NCI-H446 (cell line): ENCODE data around the gene SMIM5.
"Not testable (repeated sequence)": the region's sequence is repeated elsewhere in the genome, so short reads cannot be mapped to it uniquely, and the experiment has no call there.

Experiments used
- DNase-seq, 2 experiments: peaks; one replicate each; lab custom pipeline; 2025; lab: John Stamatoyannopoulos, UW

Gene SMIM5

GRCh38 chr17:75625813-75626486 lies 7.3 kb upstream of the SMIM5 start:
- DNase-seq, result no peak

GRCh38 chr17:75626496-75627038 lies 6.7 kb upstream of the SMIM5 start:
- no peak for DNase-seq

- DNase-seq, result no peak
Observed at GRCh38 chr17:75627094-75627493, 6.1 kb upstream of the SMIM5 start.

- no peak for DNase-seq
Observed at GRCh38 chr17:75628425-75628824, 4.8 kb upstream of the SMIM5 start.

- no peak for DNase-seq
Observed at GRCh38 chr17:75629157-75629556, 4.1 kb upstream of the SMIM5 start.

- DNase-seq, result no peak
Observed at GRCh38 chr17:75630071-75630917, 2.9 kb upstream of the SMIM5 start.

GRCh38 chr17:75631353-75631752 lies 1.9 kb upstream of the SMIM5 start:
- DNase-seq, result no peak

GRCh38 chr17:75632428-75632827 lies 806 bp upstream of the SMIM5 start:
- DNase-seq, result no peak

GRCh38 chr17:75633486-75634375 lies 497 bp downstream of the SMIM5 start:
- peak; percentile 65 to 84 for DNase-seq

GRCh38 chr17:75634376-75634740 lies 1.1 kb downstream of the SMIM5 start:
- DNase-seq, result no peak

GRCh38 chr17:75634754-75635609 lies 1.7 kb downstream of the SMIM5 start:
- DNase-seq, result no peak

- no peak for DNase-seq
Observed at GRCh38 chr17:75635610-75636202, 2.5 kb downstream of the SMIM5 start.

- no peak for DNase-seq
Observed at GRCh38 chr17:75636381-75637142, 3.3 kb downstream of the SMIM5 start.

- DNase-seq, result no peak
Observed at GRCh38 chr17:75637143-75637538, 3.9 kb downstream of the SMIM5 start.

- DNase-seq, result no peak
Observed at GRCh38 chr17:75637551-75637950, 4.3 kb downstream of the SMIM5 start.

- not testable (repeated sequence) for DNase-seq
Observed at GRCh38 chr17:75638039-75638438, 4.8 kb downstream of the SMIM5 start.

- DNase-seq, result no peak
Observed at GRCh38 chr17:75638893-75639292, 5.7 kb downstream of the SMIM5 start.

- no peak for DNase-seq
Observed at GRCh38 chr17:75639327-75639726, 6.1 kb downstream of the SMIM5 start.

- no peak for DNase-seq
Observed at GRCh38 chr17:75639771-75640555, 6.7 kb downstream of the SMIM5 start.
